HepG2 (cell line): Measurements from ENCODE around the gene DIP2C. TPM values are rescaled to one million over a fixed set of nuclear protein-coding genes. Genes with fewer than 3 reads are reported as not detected.

Source experiments
- ATAC-seq: fragments of 200-7000 bp; cut with Tn5 transposase; 3 replicates; pipeline ENCODE4 v1.9.1; 2020; ENCODE audit warnings: mild to moderate bottlenecking, moderate library complexity
- BruUV-seq: library from RNA; stranded (reverse); fragments of 400-500 nt; replicated peaks from 2 replicates; lab custom pipeline; 2021; lab: Mats Ljungman, UMichigan
- CTCF ChIA-PET: fragments of 300-600 bp; formaldehyde crosslinking; extraction: SDS; loops from one replicate; lab custom pipeline; 2021; ENCODE audit warnings: low total read pairs, inconsistent platforms, low intra/inter-chr PET ratio; lab: Yijun Ruan, JAX
- POLR2A ChIA-PET: fragments of 350-600 bp; sonication (Branson Sonifier 250); formaldehyde crosslinking; loops from one replicate; lab custom pipeline; 2020; ENCODE audit warnings: antibody characterized with exemption, inconsistent platforms; lab: Yijun Ruan, JAX
- DNase-seq: peaks from one replicate; pipeline ENCODE4 v3.0.0-alpha.2; 2015; ENCODE audit warnings: low spot score
- FAIRE-seq: peaks from 3 replicates; lab custom pipeline; 2011; peaks lifted over from hg19 to GRCh38; lab: Jason Lieb, UNC
- H2AFZ ChIP-seq: one replicate; pipeline ENCODE4 v1.6.1; 2011; ENCODE audit warnings: low read length, inconsistent platforms
- H3K27ac ChIP-seq: fragments of 300-600 bp; 3 replicates; pipeline ENCODE4 v1.8.0; 2011; ENCODE audit warnings: mixed run types, mild to moderate bottlenecking, mixed read lengths, low read length, inconsistent platforms; ENCODE audit not compliant: insufficient read depth; ENCODE audit errors: extremely low read length
- H3K27me3 ChIP-seq, 2 experiments: fragments of 200-600 bp in 1 of 2; 2 replicates in 1 of 2; 3 replicates in 1 of 2; pipeline versions ENCODE4 v1.6.0 to v1.8.0; 2011; ENCODE audit warnings: low read length in 2 of 2, mild to moderate bottlenecking in 2 of 2, moderate library complexity in 2 of 2, inconsistent platforms in 1 of 2; ENCODE audit not compliant: insufficient read depth in 2 of 2, control insufficient read depth in 1 of 2
- H3K36me3 ChIP-seq, 2 experiments: fragments of 200-600 bp in 1 of 2; replicated peaks in 1 of 2; 2 replicates in 1 of 2; 3 replicates in 1 of 2; pipeline versions ENCODE4 v1.5.1 to v1.8.0; 2011; ENCODE audit warnings: low read length in 2 of 2, inconsistent platforms in 1 of 2; ENCODE audit not compliant: insufficient read depth in 2 of 2, control insufficient read depth in 1 of 2
- H3K4me1 ChIP-seq: 2 replicates; pipeline ENCODE4 v1.5.1; 2012; ENCODE audit warnings: low read length, inconsistent platforms; ENCODE audit not compliant: insufficient read depth
- H3K4me2 ChIP-seq: 2 replicates; pipeline ENCODE4 v1.6.0; 2011; ENCODE audit warnings: low read depth, low read length, inconsistent platforms
- H3K4me3 ChIP-seq, 3 experiments: fragments of 200-600 bp in 1 of 3; sonication (generic), shearing (Covaris generic) in 1 of 3; replicated peaks in 1 of 3; 2 replicates each; pipeline ENCODE4 v1.5.1; 2011 to 2016; ENCODE audit warnings: low read length in 3 of 3, inconsistent platforms in 2 of 3, low read depth in 2 of 3, mild to moderate bottlenecking in 2 of 3, control low read depth in 1 of 3, mixed read lengths in 1 of 3; ENCODE audit not compliant: insufficient read depth in 1 of 3
- H3K79me2 ChIP-seq: one replicate; pipeline ENCODE4 v1.6.1; 2011; ENCODE audit warnings: low read length, inconsistent platforms; ENCODE audit not compliant: insufficient read depth
- H3K9ac ChIP-seq: 2 replicates; pipeline ENCODE4 v1.6.0; 2011; ENCODE audit warnings: mild to moderate bottlenecking, low read depth, low read length, inconsistent platforms; ENCODE audit not compliant: insufficient read depth
- H3K9me3 ChIP-seq: 2 replicates; pipeline ENCODE4 v1.5.1; 2012; ENCODE audit warnings: mild to moderate bottlenecking, low read length
- H4K20me1 ChIP-seq: 2 replicates; pipeline ENCODE4 v1.6.0; 2011; ENCODE audit warnings: inconsistent platforms, mild to moderate bottlenecking, low read length, moderate library complexity; ENCODE audit not compliant: insufficient read depth
- AGO1 ChIP-seq: fragments of 200-400 bp; formaldehyde crosslinking; IDR thresholded peaks from 2 replicates; pipeline ENCODE4 v1.6.1; 2017; ENCODE audit warnings: mild to moderate bottlenecking, low read depth, low read length, moderate library complexity; ENCODE audit not compliant: poor library complexity, severe bottlenecking
- ARNTL ChIP-seq: sonication (generic); formaldehyde crosslinking; IDR thresholded peaks from 2 replicates; pipeline ENCODE4 v1.4.0; 2020; ENCODE audit warnings: mild to moderate bottlenecking, missing genetic modification reagents
- BCL3 ChIP-seq: sonication (generic); formaldehyde crosslinking; IDR thresholded peaks from 2 replicates; pipeline ENCODE4 v1.5.1; 2020; ENCODE audit warnings: mild to moderate bottlenecking, missing genetic modification reagents, moderate library complexity
- CHD2 ChIP-seq: IDR thresholded peaks from 2 replicates; pipeline ENCODE4 v1.6.1; 2011; ENCODE audit warnings: low read depth, low read length, improper control_type of control experiment
- CREB3 ChIP-seq: sonication (generic); formaldehyde crosslinking; IDR thresholded peaks from 2 replicates; pipeline ENCODE4 v1.5.0; 2020; ENCODE audit warnings: missing genetic modification reagents
- CSRNP1 ChIP-seq: sonication (generic); formaldehyde crosslinking; IDR thresholded peaks from 2 replicates; pipeline ENCODE4 v1.8.1; 2023; ENCODE audit warnings: mild to moderate bottlenecking, missing genetic modification reagents
- HHEX ChIP-seq: IDR thresholded peaks from 2 replicates; pipeline ENCODE4 v1.6.1; 2016; ENCODE audit warnings: control low read depth
- NCOA2 ChIP-seq: sonication (generic); formaldehyde crosslinking; IDR thresholded peaks from 2 replicates; pipeline ENCODE4 v1.8.0; 2022; ENCODE audit warnings: inconsistent platforms
- PPARG ChIP-seq: conservative IDR thresholded peaks from 2 replicates; pipeline ENCODE4 v1.6.1; 2016; ENCODE audit warnings: missing biosample characterization, missing genetic modification reagents
- RELA ChIP-seq: sonication (generic); formaldehyde crosslinking; IDR thresholded peaks from 2 replicates; pipeline ENCODE4 v1.4.0; 2020; ENCODE audit warnings: missing genetic modification reagents
- SSRP1 ChIP-seq: IDR thresholded peaks from 2 replicates; pipeline ENCODE4 v1.6.1; 2016; ENCODE audit warnings: control low read depth
- TOE1 ChIP-seq: sonication (generic); formaldehyde crosslinking; IDR thresholded peaks from 2 replicates; pipeline ENCODE4 v1.4.0; 2020; ENCODE audit warnings: mild to moderate bottlenecking, missing genetic modification reagents
- XBP1 ChIP-seq: sonication (generic); formaldehyde crosslinking; IDR thresholded peaks from 2 replicates; pipeline ENCODE4 v1.5.0; 2020; ENCODE audit warnings: missing genetic modification reagents
- ZMAT3 ChIP-seq: sonication (generic); formaldehyde crosslinking; conservative IDR thresholded peaks from 2 replicates; pipeline ENCODE4 v1.7.0; 2021; ENCODE audit warnings: missing genetic modification reagents
- ZNF282 ChIP-seq: fragments of 450-650 bp; IDR thresholded peaks from 2 replicates; pipeline ENCODE4 v1.6.1; 2018; ENCODE audit not compliant: partially characterized antibody
- ZNF570 ChIP-seq: sonication (generic); formaldehyde crosslinking; IDR thresholded peaks from 2 replicates; pipeline ENCODE4 v1.4.0; 2020; ENCODE audit warnings: mild to moderate bottlenecking, missing genetic modification reagents, borderline replicate concordance
- ZNF672 ChIP-seq: sonication (generic); formaldehyde crosslinking; IDR thresholded peaks from 2 replicates; pipeline ENCODE4 v1.8.1; 2022; ENCODE audit warnings: missing genetic modification reagents
- ZNF703 ChIP-seq: sonication (generic); formaldehyde crosslinking; IDR thresholded peaks from 2 replicates; pipeline ENCODE4 v1.5.1; 2020; ENCODE audit warnings: missing genetic modification reagents, mild to moderate bottlenecking, moderate library complexity, borderline replicate concordance
- WGBS: methylation state at CpG from one replicate; pipeline ENCODE4 v1.1.6; 2017; ENCODE audit warnings: low lambda C conversion rate; 5-methylcytosine and 5-hydroxymethylcytosine counted together
- in situ Hi-C: cut with HindIII; loops from 2 replicates; pipeline ENCODE4 v1.10.0; 2017; ENCODE audit warnings: low pct_unique_long_range_greater_than_20kb; ENCODE audit not compliant: extremely low pct_ligation_motif_present
- intact Hi-C: fragments of 100-400 bp; cut with micrococcal nuclease; formaldehyde crosslinking; loops from one replicate; pipeline ENCODE4 v1.10.0; 2022; ENCODE audit not compliant: unreplicated experiment
- polyA plus RNA-seq, 8 experiments: library from polyadenylated mRNA; depleted of rRNA in 3 of 8; stranded (reverse) in 7 of 8; unstranded in 1 of 8; fragments of >200 nt; fragmentation: Illumina TruSeq in 4 of 8; extraction: Trizol in 4 of 8; gene quantifications; 2 replicates each; pipeline versions ENCODE4 v1.2.1 to v1.2.3, GENCODE V29; 2011 to 2016; ENCODE audit warnings: low read depth in 4 of 8, missing spikeins in 1 of 8, mixed read lengths in 1 of 8; ENCODE audit not compliant: insufficient read depth in 1 of 8
- total RNA-seq, 5 experiments: library from RNA; depleted of rRNA; stranded (reverse); fragments of >200 nt; fragmentation: Illumina TruSeq; extraction: Trizol; gene quantifications; 2 replicates each; pipeline ENCODE4 v1.2.3, GENCODE V29; 2016; ENCODE audit warnings: low read depth in 1 of 5
- TF ChIP-seq, protein P1 (sequence below): sonication (generic); formaldehyde crosslinking; IDR thresholded peaks from 2 replicates; pipeline ENCODE4 v1.5.0; 2020; ENCODE audit warnings: missing genetic modification reagents

DIP2C gene
- total and polyA plus RNA-seq, 2 of the 13 experiments (the other 11 are each of a cell fraction or from before 2014, with no cell fraction given) = 2.2 to 2.7 TPM

DNA sequence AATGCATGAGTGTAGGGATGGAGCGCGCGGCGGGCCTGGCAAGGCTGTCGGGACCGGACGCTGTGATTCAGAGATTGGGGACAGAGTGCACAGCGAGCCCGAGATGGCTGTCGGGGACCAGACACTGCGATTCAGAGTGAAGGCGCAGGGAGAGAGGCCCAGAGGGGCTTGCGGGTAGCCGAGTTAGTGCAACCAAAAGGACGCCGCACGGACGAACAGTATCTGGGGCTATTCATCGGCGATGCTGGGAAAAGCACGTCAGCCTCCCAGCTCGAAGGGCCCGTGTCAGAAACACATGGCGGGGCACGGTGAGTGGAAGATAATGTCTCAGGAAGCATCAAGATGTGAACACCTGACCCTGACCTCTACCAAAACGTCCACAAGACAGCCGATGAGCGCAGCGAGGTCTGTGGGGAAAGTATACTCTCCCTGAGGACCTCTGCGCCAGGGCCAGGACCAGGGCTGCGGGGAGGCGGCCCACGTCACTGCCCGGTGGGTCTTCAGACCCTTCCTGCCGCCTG, 338.4 kb downstream of the DIP2C start:
- Histone ChIP-seq H3K9me3 (no peaks in the 10 kb centered on the region), H3K4me3 (no peak overlapping the region), H3K4me1 (no peaks in the 10 kb centered on the region), H3K27ac (no peak overlapping the region), H2AFZ (no peak overlapping the region), H3K27me3 (no peaks in the 10 kb centered on the region), H3K36me3 (0 out of 5 replicates have a peak, but pooled peaks cover 0 to 4% of the 10 kb centered on the region in 2 experiments), H3K9ac (no peak overlapping the region), H3K79me2 (no peaks in the 10 kb centered on the region), H3K4me2 (no peak overlapping the region), H4K20me1 (no peaks in the 10 kb centered on the region)
- TF ChIP-seq SSRP1 (CRISPR knock-in tag) (no peak), XBP1 (CRISPR knock-in tag) (no peak), ZNF703 (CRISPR knock-in tag) (no peak), ZNF282 (no peak), NCOA2 (CRISPR knock-in tag) (no peak), PPARG (CRISPR knock-in tag) (no peak), CREB3 (no peak), CSRNP1 (CRISPR knock-in tag) (no peak), AGO1 (no peak), RELA (CRISPR knock-in tag) (no peak), HHEX (no peak), ARNTL (CRISPR knock-in tag) (no peak), ZMAT3 (CRISPR knock-in tag) (no peak), BCL3 (CRISPR knock-in tag) (no peak), ZNF570 (no peak), CHD2 (no peak), TOE1 (CRISPR knock-in tag) (no peak), ZNF672 (CRISPR knock-in tag) (no peak)
- TF ChIP-seq, protein P1, sequence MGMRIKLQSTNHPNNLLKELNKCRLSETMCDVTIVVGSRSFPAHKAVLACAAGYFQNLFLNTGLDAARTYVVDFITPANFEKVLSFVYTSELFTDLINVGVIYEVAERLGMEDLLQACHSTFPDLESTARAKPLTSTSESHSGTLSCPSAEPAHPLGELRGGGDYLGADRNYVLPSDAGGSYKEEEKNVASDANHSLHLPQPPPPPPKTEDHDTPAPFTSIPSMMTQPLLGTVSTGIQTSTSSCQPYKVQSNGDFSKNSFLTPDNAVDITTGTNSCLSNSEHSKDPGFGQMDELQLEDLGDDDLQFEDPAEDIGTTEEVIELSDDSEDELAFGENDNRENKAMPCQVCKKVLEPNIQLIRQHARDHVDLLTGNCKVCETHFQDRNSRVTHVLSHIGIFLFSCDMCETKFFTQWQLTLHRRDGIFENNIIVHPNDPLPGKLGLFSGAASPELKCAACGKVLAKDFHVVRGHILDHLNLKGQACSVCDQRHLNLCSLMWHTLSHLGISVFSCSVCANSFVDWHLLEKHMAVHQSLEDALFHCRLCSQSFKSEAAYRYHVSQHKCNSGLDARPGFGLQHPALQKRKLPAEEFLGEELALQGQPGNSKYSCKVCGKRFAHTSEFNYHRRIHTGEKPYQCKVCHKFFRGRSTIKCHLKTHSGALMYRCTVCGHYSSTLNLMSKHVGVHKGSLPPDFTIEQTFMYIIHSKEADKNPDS = no peak
- FAIRE-seq (no peak), DNase-seq (no peak), ATAC-seq (no peak)
- in situ Hi-C loops = no loop called here
- POLR2A ChIA-PET = no interaction called here
- intact Hi-C loops = no loop called here
- CTCF ChIA-PET = no interaction called here
- WGBS = 93% methylated on average over 28 of the region's 35 CpGs
- no TSS peak for BruUV-seq
